Activated naive CD8-positive, alpha-beta T cell treated with anti-CD3 and anti-CD28 coated beads, Interleukin-2, amount 50 U/mL, for 16 hours (primary cell): ENCODE measurements around the gene TMUB2.
A peak's percentile ranks its signal among the peaks of the same experiment; 100 is the strongest.

ENCODE experiments used
- DNase-seq: peaks from one replicate; pipeline ENCODE4 v3.0.0-alpha.2; 2020; ENCODE audit warnings: low read depth, low spot score

TMUB2 gene

GRCh38 chr17:44176671-44177501, 9.9 kb upstream of the TMUB2 start:
- DNase-seq: no peak

DNA sequence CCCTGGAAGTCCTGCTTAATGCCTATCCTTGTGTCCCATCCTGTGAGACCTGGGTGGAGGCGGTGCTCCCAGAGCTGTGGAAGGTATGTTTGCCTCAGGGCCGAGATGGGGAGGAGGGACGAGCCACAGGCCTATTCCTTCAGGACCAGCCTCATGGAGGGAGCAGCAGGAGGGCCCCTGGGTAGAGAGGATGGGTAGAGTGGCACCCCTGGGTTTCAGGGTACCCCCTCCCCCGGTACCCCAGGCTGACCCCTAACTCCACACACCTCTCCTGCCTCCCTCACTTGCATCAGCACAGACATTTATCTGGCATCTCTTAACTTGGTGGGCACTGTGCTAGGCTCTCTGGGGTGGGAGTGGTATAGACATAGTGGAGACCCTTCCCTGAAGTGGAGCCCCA, 9.1 kb upstream of the TMUB2 start:
- no peak for DNase-seq

DNA sequence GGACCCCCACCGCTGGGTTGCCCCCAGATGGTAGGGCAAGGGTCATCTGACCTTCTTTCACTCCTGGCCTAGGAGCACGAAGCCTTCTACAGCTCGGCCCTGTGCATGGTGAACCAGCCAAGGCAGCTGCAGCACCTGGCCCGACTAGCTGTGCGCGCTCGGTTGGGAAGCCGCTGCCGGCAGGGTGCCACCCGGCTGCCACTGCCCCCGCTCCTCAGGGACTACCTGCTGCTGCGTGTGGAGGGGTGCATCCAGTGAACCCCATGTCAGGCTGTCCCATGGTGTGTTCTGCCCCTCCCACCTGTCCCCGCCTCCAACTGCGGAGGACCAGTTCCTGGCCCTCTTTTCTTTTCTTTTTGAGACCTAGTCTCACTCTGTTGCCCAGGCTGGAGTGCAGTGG, 8.6 kb upstream of the TMUB2 start:
- no peak for DNase-seq

DNA sequence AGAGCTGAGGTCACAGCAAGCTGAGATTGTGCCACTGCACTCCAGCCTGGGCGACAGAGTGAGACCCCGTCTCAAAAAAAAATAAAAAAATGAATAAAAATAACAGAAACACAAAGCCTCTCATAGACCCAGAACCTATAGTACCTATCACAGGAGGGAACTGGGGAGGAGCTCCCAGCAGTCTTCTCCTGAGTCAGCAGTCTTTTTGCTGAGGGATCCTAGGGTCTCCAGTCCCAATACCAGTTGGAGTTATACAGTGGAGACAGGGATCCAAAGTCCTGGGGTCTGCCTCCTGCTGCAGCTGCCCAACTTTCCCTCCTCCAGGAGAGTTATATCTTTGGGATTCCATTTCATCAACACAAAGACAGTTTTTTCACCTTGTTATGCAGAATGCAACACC, 3.7 kb upstream of the TMUB2 start:
- no peak for DNase-seq

- DNase-seq: no peak
These were observed 2.5 kb upstream of the TMUB2 start for GRCh38 chr17:44184212-44184810.

DNA sequence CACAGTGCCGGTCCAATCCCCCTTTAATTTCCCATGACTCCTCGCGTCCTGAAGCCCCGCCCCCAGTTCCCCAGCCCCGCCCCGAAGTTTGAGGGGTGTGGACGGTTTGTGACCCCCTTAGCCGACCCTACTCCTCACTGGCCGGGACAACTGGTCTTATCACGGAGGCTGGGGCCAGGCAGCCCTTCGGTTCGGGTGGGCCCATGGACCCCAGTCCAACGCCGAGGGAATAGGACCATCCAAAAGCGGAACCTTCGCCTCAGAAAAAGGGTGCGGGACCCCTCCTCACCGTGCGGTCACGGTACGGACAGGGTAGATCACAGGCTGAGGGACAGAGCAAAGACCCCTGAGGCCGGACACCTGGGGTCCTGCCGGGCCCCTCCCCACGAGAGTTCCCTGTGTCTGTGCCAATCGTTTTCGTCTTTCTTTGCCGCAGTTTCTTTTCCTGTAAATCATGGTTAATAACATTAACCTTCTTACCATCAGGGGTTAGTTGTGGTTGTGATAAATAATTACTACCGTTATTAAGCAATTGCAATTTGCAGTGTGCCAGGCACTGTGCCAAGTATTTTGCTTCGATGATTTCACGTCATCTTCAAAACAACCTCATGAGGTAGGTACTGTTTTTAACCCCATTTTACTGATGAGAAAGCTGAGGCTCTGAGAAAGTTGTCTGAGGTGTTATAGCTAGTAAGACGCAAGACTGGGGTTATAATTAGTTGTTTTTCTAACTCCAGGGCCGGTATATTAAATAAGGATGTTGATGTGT, 543 bp downstream of the TMUB2 start:
- no peak for DNase-seq

DNA sequence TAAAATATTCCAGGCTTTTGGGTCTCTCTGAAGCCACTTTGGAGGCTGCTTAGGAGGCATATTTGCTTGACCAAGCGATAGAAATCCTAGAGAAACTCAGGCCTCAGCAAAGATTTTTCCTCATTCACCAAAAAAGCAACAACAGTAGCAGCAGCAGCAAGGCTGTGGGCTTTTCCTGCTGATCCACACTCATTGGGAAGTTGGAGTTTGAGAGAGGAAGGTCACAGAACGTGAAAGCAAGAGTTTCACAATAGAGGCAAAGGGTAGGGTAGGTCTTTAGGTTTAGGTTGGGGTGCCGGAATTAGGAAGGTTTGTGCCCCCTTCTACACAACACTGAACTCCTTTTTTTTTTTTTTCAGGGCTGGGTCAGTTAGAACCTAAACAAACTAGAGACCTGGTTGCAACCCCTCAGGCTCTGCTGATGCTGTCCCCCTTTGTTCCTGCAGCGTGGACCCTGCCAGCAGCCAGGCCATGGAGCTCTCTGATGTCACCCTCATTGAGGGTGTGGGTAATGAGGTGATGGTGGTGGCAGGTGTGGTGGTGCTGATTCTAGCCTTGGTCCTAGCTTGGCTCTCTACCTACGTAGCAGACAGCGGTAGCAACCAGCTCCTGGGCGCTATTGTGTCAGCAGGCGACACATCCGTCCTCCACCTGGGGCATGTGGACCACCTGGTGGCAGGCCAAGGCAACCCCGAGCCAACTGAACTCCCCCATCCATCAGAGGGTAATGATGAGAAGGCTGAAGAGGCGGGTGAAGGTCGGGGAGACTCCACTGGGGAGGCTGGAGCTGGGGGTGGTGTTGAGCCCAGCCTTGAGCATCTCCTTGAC, 2.0 kb downstream of the TMUB2 start:
- DNase-seq: no peak

DNA sequence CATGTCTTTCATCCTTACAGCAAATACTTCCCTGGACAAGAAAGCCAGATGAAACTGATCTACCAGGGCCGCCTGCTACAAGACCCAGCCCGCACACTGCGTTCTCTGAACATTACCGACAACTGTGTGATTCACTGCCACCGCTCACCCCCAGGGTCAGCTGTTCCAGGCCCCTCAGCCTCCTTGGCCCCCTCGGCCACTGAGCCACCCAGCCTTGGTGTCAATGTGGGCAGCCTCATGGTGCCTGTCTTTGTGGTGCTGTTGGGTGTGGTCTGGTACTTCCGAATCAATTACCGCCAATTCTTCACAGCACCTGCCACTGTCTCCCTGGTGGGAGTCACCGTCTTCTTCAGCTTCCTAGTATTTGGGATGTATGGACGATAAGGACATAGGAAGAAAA, 3.7 kb downstream of the TMUB2 start:
- no peak for DNase-seq

GRCh38 chr17:44191369-44191768, 4.6 kb downstream of the TMUB2 start:
- DNase-seq: no peak

DNA sequence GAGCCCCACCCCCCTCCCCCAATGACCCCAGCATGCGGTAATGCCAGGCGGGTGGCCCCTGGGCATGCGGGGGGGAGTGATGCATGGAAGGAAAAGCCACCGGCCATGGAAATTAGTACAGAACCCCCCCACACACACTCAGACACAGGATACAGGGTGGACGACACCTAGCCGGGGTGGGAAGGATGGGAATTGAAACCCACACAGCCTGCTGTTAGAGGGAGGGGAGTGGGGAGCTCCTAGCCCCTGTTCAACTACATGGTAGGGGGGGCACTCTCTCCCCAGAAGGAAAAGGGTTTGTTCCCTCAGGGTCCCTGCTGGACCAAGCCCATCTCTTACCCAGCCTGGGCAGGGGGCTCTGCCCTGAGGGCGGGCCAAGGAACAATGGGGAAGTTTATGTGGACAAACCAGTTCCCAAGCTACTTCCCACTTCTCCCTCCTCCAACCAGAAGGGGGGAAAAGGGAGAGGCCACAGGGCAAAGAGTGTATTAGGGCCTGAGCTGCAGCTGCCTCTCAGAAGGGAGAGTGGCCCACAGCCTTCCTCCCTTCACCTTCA, 5.2 kb downstream of the TMUB2 start:
- DNase-seq: no peak

DNA sequence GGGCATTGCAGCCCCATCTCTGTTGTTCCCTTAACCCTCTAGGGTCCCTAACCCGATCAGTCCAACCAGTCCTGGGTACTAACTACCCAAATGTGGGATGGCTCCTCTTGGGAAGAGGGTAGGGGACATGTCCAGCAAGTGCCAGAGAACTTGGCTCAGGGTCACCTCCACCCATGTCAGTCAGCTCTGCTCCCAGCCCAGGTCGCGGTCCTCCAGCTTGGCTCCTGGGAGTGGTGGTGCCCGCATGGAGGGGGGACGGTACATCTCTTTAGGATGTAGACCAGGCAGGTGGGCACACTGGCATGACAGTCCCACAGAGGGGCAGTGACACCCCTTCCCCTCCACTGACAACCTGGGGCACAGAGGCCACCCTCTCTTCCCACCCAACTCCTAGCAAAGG, 6.0 kb downstream of the TMUB2 start:
- no peak for DNase-seq

DNA sequence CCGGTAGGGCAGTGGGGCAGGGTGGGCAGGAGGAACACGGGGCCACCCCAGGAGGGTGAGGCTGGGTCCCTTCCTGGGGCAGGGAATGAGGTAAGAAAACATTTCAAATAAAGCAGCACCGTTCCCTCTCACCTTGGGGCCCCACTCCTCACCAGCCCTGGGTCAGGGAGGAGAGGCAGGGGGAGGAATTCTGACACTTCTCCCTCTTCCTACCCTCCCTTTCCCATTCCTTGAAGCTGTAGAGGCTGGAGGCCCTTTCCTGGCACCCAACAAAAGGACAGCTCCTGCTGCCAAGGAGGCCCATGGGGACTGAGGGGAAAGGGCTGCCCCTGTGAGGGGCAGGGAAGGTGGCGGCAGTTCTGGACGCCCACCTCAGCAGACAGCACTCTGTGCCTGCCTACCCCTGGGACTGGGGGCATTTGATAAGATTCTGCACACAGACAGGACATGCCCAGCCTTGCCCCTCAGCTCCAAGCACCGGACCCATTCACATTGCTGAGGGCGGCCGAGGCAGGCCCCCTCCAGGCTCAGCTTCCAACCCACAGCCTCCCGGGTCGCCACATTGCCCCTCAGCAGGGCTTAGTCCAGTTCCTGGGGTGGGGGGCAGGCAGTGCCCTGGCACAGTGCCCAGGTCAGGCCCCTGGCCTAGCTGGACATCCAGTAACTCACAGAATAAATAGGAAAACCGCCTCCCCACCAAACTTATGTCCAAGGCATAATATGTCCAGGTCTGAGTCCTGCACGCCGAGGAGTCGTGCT, 6.7 kb downstream of the TMUB2 start:
- DNase-seq: no peak

GRCh38 chr17:44197107-44197506, 10.3 kb downstream of the TMUB2 start:
- DNase-seq: no peak

DNA sequence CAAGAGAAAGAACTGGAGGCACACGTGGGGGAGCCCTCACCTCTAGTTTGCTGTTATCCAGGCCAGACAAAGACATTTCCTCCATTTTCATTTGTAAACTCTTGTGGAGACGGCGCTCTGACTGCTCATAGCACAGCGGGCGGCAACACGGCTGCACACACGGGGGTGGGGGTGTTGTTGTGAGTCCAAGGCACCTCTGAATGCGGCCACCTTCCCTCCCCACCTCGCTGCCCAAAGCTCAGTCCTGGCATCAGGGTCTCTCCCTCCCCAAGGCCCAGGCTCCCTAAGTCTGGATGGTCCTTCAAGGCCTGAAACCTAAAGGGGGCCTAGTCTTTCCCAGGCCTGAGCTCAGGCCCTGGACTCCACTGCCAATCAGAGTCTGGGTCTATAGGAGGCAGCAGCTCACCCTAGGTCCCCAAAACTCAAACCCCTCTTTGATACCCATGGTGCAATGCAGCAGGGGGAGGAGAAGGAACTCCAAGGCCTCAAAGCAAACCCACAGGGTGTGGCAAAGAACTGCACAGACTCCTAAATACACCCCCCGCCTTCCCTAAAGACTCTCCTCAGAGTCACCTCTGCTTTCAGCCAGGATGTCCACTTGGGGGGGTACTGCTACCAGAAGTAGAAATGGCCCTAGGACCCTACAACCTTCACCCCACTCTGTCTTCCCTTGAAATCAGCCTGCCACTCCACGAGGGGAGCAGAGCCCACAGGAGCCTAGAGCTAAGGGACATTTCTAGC, 11.4 kb downstream of the TMUB2 start:
- no peak for DNase-seq

DNA sequence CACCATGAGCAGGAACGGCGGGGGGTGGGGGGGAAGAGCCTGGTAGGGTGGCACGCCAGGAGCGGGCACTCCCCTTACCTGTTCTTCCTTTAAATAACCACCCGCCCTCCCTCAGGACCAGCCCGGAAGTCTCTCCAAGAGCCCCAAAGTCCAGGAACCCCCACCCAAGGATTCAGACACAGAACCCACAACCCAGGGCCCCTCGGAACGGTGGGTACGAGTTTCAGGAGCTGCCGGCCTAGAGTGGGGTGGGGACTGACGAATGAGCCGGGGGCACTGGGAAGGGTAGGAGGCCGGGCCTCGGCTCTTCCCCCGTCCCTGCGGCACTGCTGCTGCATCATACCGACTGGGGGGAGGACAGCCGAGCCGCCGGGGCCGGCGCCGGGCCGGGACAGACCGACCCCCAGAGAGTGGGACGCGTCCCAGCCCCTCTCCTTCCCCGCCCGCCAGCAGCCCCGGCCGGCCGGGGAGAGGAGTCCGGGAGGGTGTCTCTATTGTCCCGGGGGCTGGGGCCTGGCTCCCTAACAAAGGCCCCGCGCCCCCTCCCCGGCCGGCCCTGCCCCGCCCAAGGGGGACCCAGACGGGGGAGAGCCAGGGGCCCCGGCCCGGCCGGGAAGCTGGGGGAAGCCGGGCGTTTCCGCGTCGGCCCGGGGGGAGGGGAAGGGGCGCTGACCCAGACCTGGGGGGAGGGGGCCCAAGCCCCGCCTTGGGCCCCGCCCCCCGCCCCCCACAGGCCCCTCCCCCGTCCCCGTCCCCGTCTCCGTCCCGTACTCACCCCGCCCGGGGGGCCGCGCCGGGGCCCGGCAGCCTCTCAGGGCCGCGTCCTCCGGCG, 12.2 kb downstream of the TMUB2 start:
- DNase-seq: no peak

DNA sequence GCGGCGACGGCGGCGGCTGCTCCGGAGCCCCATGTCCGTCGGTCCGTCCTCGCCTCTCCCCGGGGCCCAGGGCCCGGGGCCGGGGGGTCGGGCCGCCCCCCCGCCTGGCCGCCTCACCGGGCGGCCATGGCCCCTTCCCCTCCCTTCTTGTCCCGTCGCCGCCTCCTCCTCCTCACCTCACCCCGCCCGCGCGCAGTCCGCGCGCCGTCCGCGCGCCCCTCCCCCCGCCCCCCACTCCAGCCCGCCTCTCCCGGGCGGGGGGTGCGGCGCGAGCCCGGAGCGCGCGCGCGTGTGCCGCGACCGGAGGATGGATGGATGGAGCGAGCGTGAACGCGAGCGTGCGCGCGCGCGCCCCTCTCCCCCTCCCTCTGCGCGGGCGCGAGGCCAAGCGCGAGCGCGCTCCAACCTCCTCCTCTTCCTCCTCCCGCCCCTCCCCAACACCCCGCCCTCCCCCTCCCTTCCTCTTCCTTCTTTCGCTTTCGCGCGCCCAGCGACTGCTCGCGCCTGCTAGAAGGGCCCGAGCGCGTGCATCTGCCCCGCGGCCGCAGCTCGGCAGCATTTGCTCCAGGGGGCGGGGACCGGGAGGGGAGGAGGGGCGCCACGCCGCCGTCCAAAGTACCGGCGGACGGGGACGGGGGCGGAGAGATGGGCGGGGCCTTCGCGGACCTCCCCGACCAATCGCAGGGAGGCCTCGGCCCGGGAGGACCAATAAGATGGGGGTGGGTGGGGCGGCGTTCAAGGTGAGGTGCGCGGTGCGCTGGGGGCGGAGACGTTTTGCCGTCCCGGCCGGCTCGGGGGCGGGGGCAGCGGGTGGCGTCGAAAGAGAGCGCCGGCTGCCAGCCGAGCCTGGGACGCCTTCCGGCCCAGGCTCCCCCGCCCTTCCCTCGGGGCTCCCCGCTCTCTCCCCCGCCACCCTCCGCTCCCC, 13.0 kb downstream of the TMUB2 start, which contains the start of gene ATXN7L3:
Gene ATXN7L3 (minus strand): TSS at position 332 of the 925 bp plus-strand sequence. CDS start 1,814 bp downstream, outside the sequence.
- peak; percentile 99 for DNase-seq

DNA sequence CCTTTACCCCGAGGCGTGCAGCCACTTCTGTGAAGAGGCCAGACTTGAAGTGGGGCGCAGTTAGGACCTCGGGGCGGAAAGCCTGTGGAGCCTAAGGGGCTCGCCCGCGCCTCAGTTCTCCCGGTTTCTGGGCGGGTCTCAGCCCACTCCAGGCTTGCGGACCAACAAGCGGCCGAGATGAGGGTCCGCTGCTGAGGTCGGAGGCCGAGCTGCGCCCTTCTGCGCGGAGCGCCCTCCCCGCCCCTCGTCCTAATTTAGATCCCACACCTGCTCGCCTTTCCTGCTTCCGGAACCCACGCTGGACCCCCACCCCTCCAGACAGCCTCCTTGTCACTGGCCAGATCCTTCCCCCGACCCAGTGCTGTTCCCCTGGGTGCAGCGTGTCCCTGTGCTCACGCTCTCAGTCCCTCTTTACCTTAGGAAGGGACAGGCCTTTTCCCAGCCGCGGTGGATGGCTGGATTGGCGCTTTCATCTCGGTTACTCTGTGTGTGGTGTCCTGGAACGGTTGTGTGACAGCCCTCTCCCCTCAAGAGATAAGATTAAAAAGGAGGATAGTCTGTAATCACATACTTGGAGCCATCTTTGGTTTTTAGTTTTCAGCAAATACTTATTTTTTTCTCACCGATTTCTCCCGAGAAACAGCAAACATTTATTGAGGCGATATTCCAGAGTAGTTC, 13.8 kb downstream of the TMUB2 start:
- DNase-seq: no peak
